Stimulated activated CD4-positive, alpha-beta T cell treated with anti-CD3 and anti-CD28 coated beads, TNF-alpha, amount 100 ng/mL, for 48 hours (primary cell): ENCODE results near the gene ITGB4.
"Not testable (repeated sequence)": the region's sequence is repeated elsewhere in the genome, so short reads cannot be mapped to it uniquely, and the experiment has no call there.

Source experiments
- DNase-seq, 3 donors: peaks; one replicate each; pipeline ENCODE4 v3.0.0-alpha.2; 2020; ENCODE audit warnings: low read depth in 3 of 3

Gene ITGB4

GRCh38 chr17:75752802-75753513, 31.7 kb downstream of the ITGB4 start:
- no peak for DNase-seq

- DNase-seq, result peak in 2 of 3 donors; percentile 37 to 69
Measured at GRCh38 chr17:75753514-75754377, 32.5 kb downstream of the ITGB4 start.

GRCh38 chr17:75754378-75755204, 33.3 kb downstream of the ITGB4 start:
- DNase-seq, result no peak

GRCh38 chr17:75755205-75755901, 34.1 kb downstream of the ITGB4 start:
- no peak for DNase-seq

GRCh38 chr17:75755990-75756389, 34.7 kb downstream of the ITGB4 start:
- no peak for DNase-seq

- DNase-seq, result no peak
Measured at GRCh38 chr17:75756451-75757085, 35.3 kb downstream of the ITGB4 start.

- no peak for DNase-seq
Measured at GRCh38 chr17:75757086-75757681, 35.9 kb downstream of the ITGB4 start.

GRCh38 chr17:75758131-75758905, 37.1 kb downstream of the ITGB4 start:
- no peak for DNase-seq

GRCh38 chr17:75759457-75759856, 38.2 kb downstream of the ITGB4 start:
- DNase-seq, result no peak

GRCh38 chr17:75759978-75760640, 38.9 kb downstream of the ITGB4 start:
- DNase-seq, result not testable (repeated sequence)

- no peak for DNase-seq
Measured at GRCh38 chr17:75762513-75763268, 41.4 kb downstream of the ITGB4 start.

GRCh38 chr17:75763269-75763607, 42.0 kb downstream of the ITGB4 start:
- no peak for DNase-seq

- no peak for DNase-seq
Measured at GRCh38 chr17:75763613-75764416, 42.6 kb downstream of the ITGB4 start.

- DNase-seq, result no peak
Measured at GRCh38 chr17:75764417-75764710, 43.1 kb downstream of the ITGB4 start.

GRCh38 chr17:75764711-75765421, 43.6 kb downstream of the ITGB4 start, which contains the start of gene GALK1:
Gene GALK1 (minus strand): TSS chr17:75765192. CDS start chr17:75765136, 56 bp downstream.
- DNase-seq, result peak; percentile 52 to 79 (median 64)

- DNase-seq, result no peak
Measured at GRCh38 chr17:75765981-75766380, 44.7 kb downstream of the ITGB4 start.

- no peak for DNase-seq
Measured at GRCh38 chr17:75767881-75768280, 46.6 kb downstream of the ITGB4 start.
